ENCODE data around the gene RBBP9. TPM values are rescaled to one million over a fixed set of nuclear protein-coding genes. Genes with fewer than 3 reads are reported as not detected.

The RBBP9 gene
- polyA plus RNA-seq, 1 donor: 22.5 TPM

DNA sequence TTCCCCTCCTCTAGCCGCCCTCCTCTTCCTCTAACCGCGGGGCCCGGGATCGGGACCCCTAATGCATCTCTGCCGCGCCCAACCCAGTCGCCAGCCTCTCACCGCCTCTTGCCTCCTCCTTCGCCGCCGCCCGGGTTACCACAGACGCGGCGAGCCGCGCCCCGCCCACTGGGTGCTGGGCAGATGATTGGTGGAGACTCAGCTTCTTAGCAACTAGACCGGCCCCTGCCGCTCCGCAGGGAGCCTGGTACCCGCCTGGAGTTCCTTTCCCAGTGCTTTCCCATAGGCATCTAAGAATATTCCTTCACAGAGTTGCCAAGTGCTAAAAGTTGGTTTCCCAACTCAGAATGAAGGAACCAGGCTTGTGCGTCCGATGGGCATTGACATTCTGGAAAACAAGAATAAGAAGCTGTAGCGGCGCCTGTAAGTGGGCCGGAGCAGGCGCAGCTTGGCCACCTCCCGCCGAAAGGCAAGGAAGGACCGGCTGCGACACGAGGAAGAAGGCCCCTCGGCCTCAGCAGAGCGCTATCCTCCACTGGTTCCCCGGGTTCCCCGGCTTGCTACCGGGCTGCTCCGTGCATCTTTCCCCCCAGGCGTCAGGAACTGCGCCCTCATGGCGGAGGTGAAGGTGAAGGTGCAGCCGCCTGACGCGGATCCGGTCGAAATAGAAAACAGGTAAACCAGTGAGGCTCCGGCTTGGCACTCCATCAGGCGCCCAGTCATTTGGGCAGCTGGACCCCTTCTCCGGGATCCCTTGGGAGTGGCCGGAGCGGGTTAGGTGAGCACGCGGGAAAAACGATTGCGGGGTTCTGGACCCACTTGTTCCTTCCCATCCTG is 29.9 kb downstream of the RBBP9 start, which contains the start of the genes DZANK1 and POLR3F:
Gene DZANK1 (minus strand): TSS at position 137 of the 837 bp plus-strand sequence. CDS start 1,672 bp downstream, outside the sequence.
Gene POLR3F (plus strand): TSS at position 497 of the 837 bp plus-strand sequence. CDS start 117 bp downstream, at position 614.
- H3K9me3 ChIP-seq (ENCODE audit: control insufficient read depth, low read depth, low read length): no peaks in the 10 kb centered on the region
- peak within 1 kb of the TSS; percentile 91 for H3K4me3 ChIP-seq (ENCODE audit: low read length)
- H3K27ac ChIP-seq (ENCODE audit: low read length): peak within 1 kb of the TSS; percentile 64
- H3K4me1 ChIP-seq (ENCODE audit: control insufficient read depth, insufficient read depth, low read length): no peaks in the 10 kb centered on the region
- H3K36me3 ChIP-seq (ENCODE audit: control insufficient read depth, insufficient read depth, low read length): peaks cover 21% of the 10 kb centered on the region
- WGBS (ENCODE audit: insufficient coverage, low lambda C conversion rate): 0% methylated on average over 4 of the region's 57 CpGs
- H3K27me3 ChIP-seq (ENCODE audit: control insufficient read depth, insufficient read depth, low read length): no peaks in the 10 kb centered on the region
- DNase-seq: peak; percentile 96 to 97

DNA sequence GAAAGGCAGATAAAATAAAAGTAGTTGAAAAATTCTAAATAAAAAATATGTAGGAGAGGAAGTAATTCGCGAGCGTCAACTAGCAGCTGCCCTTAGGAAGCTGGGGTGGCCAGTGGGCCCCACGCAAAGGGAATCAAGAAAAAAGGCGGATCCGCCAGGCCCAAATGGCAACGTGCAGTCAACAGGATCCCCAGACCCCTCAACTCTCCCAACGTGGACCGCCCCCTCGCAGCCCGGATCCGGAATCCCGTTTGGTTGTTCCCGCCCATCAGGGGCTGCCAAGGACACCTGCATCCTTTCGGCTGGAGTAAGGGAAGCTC is 30.5 kb downstream of the RBBP9 start:
- Histone ChIP-seq H3K27me3 (ENCODE audit: control insufficient read depth, insufficient read depth, low read length) (no peaks in the 10 kb centered on the region), H3K27ac (ENCODE audit: low read length) (peak overlapping the region; percentile 10), H3K36me3 (ENCODE audit: control insufficient read depth, insufficient read depth, low read length) (peaks cover 21% of the 10 kb centered on the region), H3K9me3 (ENCODE audit: control insufficient read depth, low read depth, low read length) (no peaks in the 10 kb centered on the region), H3K4me3 (ENCODE audit: low read length) (peak overlapping the region; percentile 91), H3K4me1 (ENCODE audit: control insufficient read depth, insufficient read depth, low read length) (no peaks in the 10 kb centered on the region)
- no CpG with 5 or more reads among the region's 15 CpGs for WGBS (ENCODE audit: insufficient coverage, low lambda C conversion rate)
- no peak for DNase-seq

DNA sequence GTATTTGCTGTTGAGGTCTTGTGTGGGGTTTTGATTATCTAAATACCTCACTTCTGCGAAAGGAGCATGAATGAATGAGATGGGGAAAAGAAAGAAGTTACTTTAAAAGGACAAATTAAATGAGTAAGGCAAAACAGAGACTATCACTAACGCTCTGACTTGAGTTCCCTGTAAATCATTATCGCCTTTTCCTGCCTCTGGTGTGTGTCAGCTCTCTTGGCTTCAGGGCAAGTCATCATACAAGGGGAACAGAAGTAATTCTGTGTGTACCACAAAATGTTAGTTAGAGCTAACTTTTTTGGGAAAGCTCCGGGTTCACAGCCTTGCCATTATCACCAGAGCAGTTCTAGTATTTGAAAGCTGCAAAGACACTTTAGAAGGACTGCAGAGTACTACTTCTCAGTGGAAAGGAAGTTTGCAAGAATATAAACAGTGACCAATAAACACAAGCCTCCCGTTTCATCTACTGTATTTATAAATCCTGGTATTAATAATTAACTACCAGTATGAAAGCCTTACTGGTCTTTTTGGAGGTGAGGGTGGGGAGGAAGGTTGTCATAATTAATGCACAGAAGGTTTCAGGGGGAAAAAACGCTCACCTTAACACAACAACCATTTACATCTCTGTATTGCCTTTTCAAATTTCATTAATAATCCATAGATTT is 31.4 kb downstream of the RBBP9 start:
- WGBS (ENCODE audit: insufficient coverage, low lambda C conversion rate): 74% methylated on average over 2 of the region's 6 CpGs
- no peak overlapping the region for H3K4me3 ChIP-seq (ENCODE audit: low read length)
- no peaks in the 10 kb centered on the region for H3K27me3 ChIP-seq (ENCODE audit: control insufficient read depth, insufficient read depth, low read length)
- H3K9me3 ChIP-seq (ENCODE audit: control insufficient read depth, low read depth, low read length): no peaks in the 10 kb centered on the region
- DNase-seq: no peak
- H3K36me3 ChIP-seq (ENCODE audit: control insufficient read depth, insufficient read depth, low read length): peaks cover 12% of the 10 kb centered on the region
- no peak overlapping the region for H3K27ac ChIP-seq (ENCODE audit: low read length)
- H3K4me1 ChIP-seq (ENCODE audit: control insufficient read depth, insufficient read depth, low read length): no peaks in the 10 kb centered on the region

DNA sequence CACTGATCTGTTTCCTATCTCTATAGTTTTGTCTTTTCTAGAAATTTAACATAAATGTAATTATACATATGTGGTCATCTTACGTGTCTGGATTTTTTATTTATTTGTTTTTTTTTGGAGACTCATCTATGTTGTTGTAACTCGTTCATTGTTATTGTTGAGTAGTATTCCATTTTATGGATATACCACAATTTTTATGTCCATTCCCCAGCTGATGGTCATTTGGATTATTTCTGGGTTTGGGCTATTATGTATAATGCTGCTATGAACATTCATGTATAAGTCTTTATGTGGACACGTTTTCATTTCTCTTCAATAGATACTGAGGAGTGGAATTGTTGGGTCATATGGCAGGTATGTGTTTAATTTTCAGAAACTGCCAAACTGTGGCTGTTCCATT is 40.4 kb downstream of the RBBP9 start:
- H3K27me3 ChIP-seq (ENCODE audit: control insufficient read depth, insufficient read depth, low read length): no peaks in the 10 kb centered on the region
- no peak for DNase-seq
- no peak overlapping the region for H3K4me3 ChIP-seq (ENCODE audit: low read length)
- no peaks in the 10 kb centered on the region for H3K4me1 ChIP-seq (ENCODE audit: control insufficient read depth, insufficient read depth, low read length)
- H3K36me3 ChIP-seq (ENCODE audit: control insufficient read depth, insufficient read depth, low read length): no peaks in the 10 kb centered on the region
- no peaks in the 10 kb centered on the region for H3K9me3 ChIP-seq (ENCODE audit: control insufficient read depth, low read depth, low read length)
- H3K27ac ChIP-seq (ENCODE audit: low read length): no peak overlapping the region
- WGBS (ENCODE audit: insufficient coverage, low lambda C conversion rate): 93% methylated on average over 3 of the region's 3 CpGs

DNA sequence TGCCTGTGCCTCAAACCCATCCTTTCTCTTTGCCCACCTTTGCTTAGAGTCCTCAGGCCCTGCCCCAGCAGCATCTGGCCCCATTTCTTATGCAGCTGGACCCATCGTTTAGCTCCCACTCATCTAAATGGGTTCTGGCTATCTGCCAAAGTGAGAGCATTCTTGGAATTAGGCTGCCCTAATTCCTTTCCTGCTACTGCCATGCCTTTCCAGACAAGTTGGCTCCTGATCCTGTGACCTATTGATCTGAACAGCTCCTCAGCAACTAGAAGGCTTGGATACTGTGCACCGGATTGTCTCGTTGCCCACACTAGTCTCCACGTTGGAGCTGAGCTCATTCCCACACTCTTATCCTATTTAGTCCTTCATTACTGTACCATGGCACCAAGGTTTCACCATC is 53.1 kb downstream of the RBBP9 start:
- DNase-seq: no peak
- no peak overlapping the region for H3K4me3 ChIP-seq (ENCODE audit: low read length)
- no CpG with 5 or more reads among the region's 4 CpGs for WGBS (ENCODE audit: insufficient coverage, low lambda C conversion rate)
- H3K4me1 ChIP-seq (ENCODE audit: control insufficient read depth, insufficient read depth, low read length): no peaks in the 10 kb centered on the region
- no peaks in the 10 kb centered on the region for H3K9me3 ChIP-seq (ENCODE audit: control insufficient read depth, low read depth, low read length)
- H3K36me3 ChIP-seq (ENCODE audit: control insufficient read depth, insufficient read depth, low read length): no peaks in the 10 kb centered on the region
- no peak overlapping the region for H3K27ac ChIP-seq (ENCODE audit: low read length)
- H3K27me3 ChIP-seq (ENCODE audit: control insufficient read depth, insufficient read depth, low read length): no peaks in the 10 kb centered on the region

GRCh38 chr20:18440403-18440802 is 56.6 kb downstream of the RBBP9 start:
- Histone ChIP-seq H3K4me1 (ENCODE audit: control insufficient read depth, insufficient read depth, low read length) (no peaks in the 10 kb centered on the region), H3K36me3 (ENCODE audit: control insufficient read depth, insufficient read depth, low read length) (no peaks in the 10 kb centered on the region), H3K27me3 (ENCODE audit: control insufficient read depth, insufficient read depth, low read length) (no peaks in the 10 kb centered on the region), H3K4me3 (ENCODE audit: low read length) (no peak overlapping the region), H3K27ac (ENCODE audit: low read length) (no peak overlapping the region), H3K9me3 (ENCODE audit: control insufficient read depth, low read depth, low read length) (no peaks in the 10 kb centered on the region)
- WGBS (ENCODE audit: insufficient coverage, low lambda C conversion rate): no CpG with 5 or more reads among the region's 1 CpG
- DNase-seq: no peak

DNA sequence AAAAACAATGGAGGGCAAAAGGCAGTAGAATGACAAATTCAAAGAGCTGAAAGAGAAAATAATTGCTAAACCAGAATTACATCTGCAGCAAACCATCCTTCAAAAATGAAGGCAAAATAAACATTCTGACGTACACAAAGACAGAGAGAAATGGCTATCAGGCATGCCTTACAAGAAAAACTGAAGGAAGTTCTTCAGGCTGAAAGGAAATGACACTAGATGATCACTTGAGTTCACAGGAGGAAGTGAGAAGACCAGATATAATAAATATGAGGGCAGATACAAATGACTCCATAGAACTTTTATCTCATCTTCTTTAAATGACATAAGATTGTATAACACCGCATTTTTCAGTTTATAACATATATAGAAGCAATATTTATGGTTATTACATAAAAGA is 60.2 kb downstream of the RBBP9 start:
- H3K9me3 ChIP-seq (ENCODE audit: control insufficient read depth, low read depth, low read length): no peaks in the 10 kb centered on the region
- WGBS (ENCODE audit: insufficient coverage, low lambda C conversion rate): no CpG with 5 or more reads among the region's 2 CpGs
- no peaks in the 10 kb centered on the region for H3K36me3 ChIP-seq (ENCODE audit: control insufficient read depth, insufficient read depth, low read length)
- H3K27me3 ChIP-seq (ENCODE audit: control insufficient read depth, insufficient read depth, low read length): no peaks in the 10 kb centered on the region
- no peak overlapping the region for H3K27ac ChIP-seq (ENCODE audit: low read length)
- no peaks in the 10 kb centered on the region for H3K4me1 ChIP-seq (ENCODE audit: control insufficient read depth, insufficient read depth, low read length)
- no peak for DNase-seq
- H3K4me3 ChIP-seq (ENCODE audit: low read length): no peak overlapping the region

Other genes with a start within 250 kb of the RBBP9 start
- gene ZNF133, start 208.7 kb downstream of the RBBP9 start, polyA plus RNA-seq: 22.1 TPM
- gene DZANK1, start 30.2 kb downstream of the RBBP9 start, polyA plus RNA-seq: 2.4 TPM
- gene POLR3F, start 29.8 kb downstream of the RBBP9 start, polyA plus RNA-seq: 10.6 TPM
- gene SEC23B, start 10.7 kb upstream of the RBBP9 start, polyA plus RNA-seq: 33.5 TPM
- 105 TPM for gene SMIM26, start 70.2 kb upstream of the RBBP9 start, polyA plus RNA-seq
- gene DTD1, start 90.8 kb upstream of the RBBP9 start, polyA plus RNA-seq: 17.4 TPM